Tibial nerve (tissue), 4 donors: ENCODE data around the gene HSD17B1. TPM values are rescaled to one million over a fixed set of nuclear protein-coding genes. Genes with fewer than 3 reads are reported as not detected.
A peak's percentile ranks its signal among the peaks of the same experiment; 100 is the strongest.

Experiments used
- DNase-seq, 2 donors: peaks; one replicate each; pipeline ENCODE4 v3.0.0-alpha.2; 2019; ENCODE audit warnings: low spot score in 2 of 2
- H3K27ac ChIP-seq, 4 donors: fragments of 200-600 bp; sonication (generic) in 3 of 4; one replicate each; pipeline ENCODE4 v1.5.1; 2017 to 2019; ENCODE audit warnings: mild to moderate bottlenecking in 1 of 4
- H3K27me3 ChIP-seq, 2 donors: fragments of 200-600 bp; sonication (generic) in 1 of 2; one replicate each; pipeline versions ENCODE4 v1.5.1 to v1.6.0; 2017 to 2019
- H3K36me3 ChIP-seq, 3 donors: fragments of 200-600 bp; sonication (generic); one replicate each; pipeline ENCODE4 v1.5.1; 2018 to 2019
- H3K4me1 ChIP-seq, 4 donors: fragments of 200-600 bp; sonication (generic) in 3 of 4; one replicate each; pipeline ENCODE4 v1.5.1; 2017 to 2019
- H3K4me3 ChIP-seq, 4 donors: fragments of 200-600 bp; sonication (generic) in 3 of 4; one replicate each; pipeline ENCODE4 v1.5.1; 2017 to 2019; ENCODE audit warnings: mild to moderate bottlenecking in 1 of 4, moderate library complexity in 1 of 4
- H3K9me3 ChIP-seq, 4 donors: fragments of 200-600 bp; sonication (generic) in 3 of 4; one replicate each; pipeline ENCODE4 v1.5.1; 2017 to 2019
- EP300 ChIP-seq, 2 donors: sonication (generic); formaldehyde crosslinking; IDR thresholded peaks; one replicate each; pipeline ENCODE4 v1.6.1; 2017; ENCODE audit warnings: antibody characterized with exemption in 2 of 2, mild to moderate bottlenecking in 1 of 2
- POLR2A ChIP-seq, 2 donors: fragments of 450-650 bp; IDR thresholded peaks; one replicate each; pipeline ENCODE4 v1.6.1; 2017; ENCODE audit warnings: antibody characterized with exemption in 2 of 2, mild to moderate bottlenecking in 2 of 2, moderate library complexity in 2 of 2
- WGBS, 2 donors: methylation state at CpG; one replicate each; pipeline ENCODE4 v1.1.5; 2018; 5-methylcytosine and 5-hydroxymethylcytosine counted together
- total RNA-seq, 4 donors: library from RNA; depleted of rRNA; stranded (reverse); fragments of >200 nt; gene quantifications; one replicate each; pipeline ENCODE4 v1.1.0, GENCODE V29; 2016
- TF ChIP-seq, protein P1 (sequence below), 5 experiments: fragments of 200-600 bp in 3 of 5; fragments of 450-650 bp in 2 of 5; sonication (generic) in 3 of 5; IDR thresholded peaks; one replicate each; pipeline ENCODE4 v1.5.1; 2016 to 2019; ENCODE audit warnings: antibody characterized with exemption in 5 of 5, mild to moderate bottlenecking in 3 of 5, moderate library complexity in 2 of 5

The HSD17B1 gene
- total RNA-seq, 4 donors from 2014 or later, result 0.78 to 4.4 (median 3.7) TPM

DNA sequence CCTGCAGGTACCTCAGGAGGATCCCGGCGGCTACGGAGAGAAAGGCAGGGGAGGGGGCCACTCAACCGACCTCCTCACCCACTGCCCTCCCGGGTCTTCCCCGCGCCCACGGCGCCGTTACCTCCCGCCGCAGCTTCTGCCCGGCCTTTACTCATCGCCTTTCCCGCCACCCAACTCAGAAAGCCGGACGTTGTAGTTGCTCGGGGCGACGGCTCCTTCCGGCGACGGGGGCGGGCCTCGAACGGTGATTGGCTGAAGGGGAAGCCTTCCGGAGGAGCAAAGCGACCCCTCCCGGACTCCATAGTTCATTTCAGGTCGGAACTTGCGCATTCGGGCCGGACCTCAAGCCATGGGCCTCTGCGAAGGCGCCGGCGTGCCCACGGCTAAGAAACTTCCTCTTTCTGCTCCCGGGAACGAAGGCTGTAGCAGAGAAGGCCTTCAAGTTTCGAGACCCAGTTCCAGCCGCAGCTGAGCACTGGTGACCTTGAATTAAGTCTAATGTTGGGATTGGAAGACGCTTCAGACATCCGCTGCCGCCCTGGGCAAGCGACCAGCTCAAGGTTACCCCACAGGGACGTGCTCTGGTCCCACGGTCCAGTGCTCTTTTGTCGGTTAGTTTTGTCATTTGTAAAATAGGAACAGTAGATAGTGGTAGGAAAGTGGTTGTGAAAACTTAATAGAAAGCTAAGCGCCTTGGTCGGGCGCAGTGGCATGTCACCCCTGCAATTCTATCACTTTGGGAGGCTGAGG is 25.0 kb downstream of the HSD17B1 start, which contains the start of gene PSMC3IP:
TSS of gene PSMC3IP (minus strand) at position 198 of the 750 bp plus-strand sequence. CDS start at position 155, 43 bp downstream.
- peaks cover 2 to 63% (median 26%) of the 10 kb centered on the region in 3 donors for H3K36me3 ChIP-seq
- H3K27me3 ChIP-seq, result no peaks in the 10 kb centered on the region
- peak; percentile 86 to 94 for TF ChIP-seq EP300 (IDR thresholded peaks at IDR 0.05)
- TF ChIP-seq, protein P1, sequence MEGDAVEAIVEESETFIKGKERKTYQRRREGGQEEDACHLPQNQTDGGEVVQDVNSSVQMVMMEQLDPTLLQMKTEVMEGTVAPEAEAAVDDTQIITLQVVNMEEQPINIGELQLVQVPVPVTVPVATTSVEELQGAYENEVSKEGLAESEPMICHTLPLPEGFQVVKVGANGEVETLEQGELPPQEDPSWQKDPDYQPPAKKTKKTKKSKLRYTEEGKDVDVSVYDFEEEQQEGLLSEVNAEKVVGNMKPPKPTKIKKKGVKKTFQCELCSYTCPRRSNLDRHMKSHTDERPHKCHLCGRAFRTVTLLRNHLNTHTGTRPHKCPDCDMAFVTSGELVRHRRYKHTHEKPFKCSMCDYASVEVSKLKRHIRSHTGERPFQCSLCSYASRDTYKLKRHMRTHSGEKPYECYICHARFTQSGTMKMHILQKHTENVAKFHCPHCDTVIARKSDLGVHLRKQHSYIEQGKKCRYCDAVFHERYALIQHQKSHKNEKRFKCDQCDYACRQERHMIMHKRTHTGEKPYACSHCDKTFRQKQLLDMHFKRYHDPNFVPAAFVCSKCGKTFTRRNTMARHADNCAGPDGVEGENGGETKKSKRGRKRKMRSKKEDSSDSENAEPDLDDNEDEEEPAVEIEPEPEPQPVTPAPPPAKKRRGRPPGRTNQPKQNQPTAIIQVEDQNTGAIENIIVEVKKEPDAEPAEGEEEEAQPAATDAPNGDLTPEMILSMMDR (IDR thresholded peaks at IDR 0.05), result peak; percentile 19 to 71 (median 39)
- peak; percentile 45 to 73 for TF ChIP-seq POLR2A (IDR thresholded peaks at IDR 0.05)
- peak within 1 kb of the TSS; percentile 55 to 90 (median 87) for H3K27ac ChIP-seq
- peak; percentile 91 to 93 for DNase-seq
- H3K4me1 ChIP-seq, result peaks cover 0 to 28% (median 12%) of the 10 kb centered on the region in 4 donors
- H3K9me3 ChIP-seq, result no peaks in the 10 kb centered on the region
- WGBS, 2 donors, result 0% methylated on average over 27 to 52 of the region's 52 CpGs
- peak within 1 kb of the TSS; percentile 41 to 87 (median 72) for H3K4me3 ChIP-seq

DNA sequence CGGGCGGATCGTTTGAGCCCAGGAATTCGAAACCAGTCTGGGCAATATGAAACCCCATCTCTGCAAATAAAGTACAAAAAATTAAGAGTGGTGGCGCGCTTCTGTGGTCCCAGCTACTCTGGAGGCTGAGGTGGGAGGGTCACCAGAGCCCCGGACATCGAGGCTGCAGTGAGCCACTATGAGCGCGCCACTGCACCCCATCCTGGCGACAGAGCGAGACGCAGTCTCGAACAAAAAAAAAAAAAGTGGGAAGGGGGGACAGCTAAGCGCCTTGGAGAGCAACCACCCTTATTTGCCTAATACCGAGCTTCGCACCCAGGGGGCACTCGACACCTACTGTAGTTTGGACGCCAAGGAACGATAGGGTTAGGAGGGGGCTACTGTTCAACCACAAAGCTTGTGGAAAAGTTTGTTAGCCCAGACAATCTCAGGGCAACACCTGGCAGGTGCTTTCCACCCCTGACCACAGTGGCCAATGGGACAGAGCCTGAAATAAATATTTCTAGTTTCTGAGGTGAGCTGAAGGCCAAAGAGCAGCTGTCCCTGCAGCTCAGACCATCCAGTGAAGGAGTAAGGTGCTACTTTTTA is 25.7 kb downstream of the HSD17B1 start:
- TF ChIP-seq, protein P1 (IDR thresholded peaks at IDR 0.05), result peak; percentile 65 to 78 (median 76)
- no peak for TF ChIP-seq EP300 (IDR thresholded peaks at IDR 0.05)
- no peak for TF ChIP-seq POLR2A (IDR thresholded peaks at IDR 0.05)
- Histone ChIP-seq H3K4me1 (peaks cover 0 to 28% (median 12%) of the 10 kb centered on the region in 4 donors), H3K27me3 (no peaks in the 10 kb centered on the region), H3K27ac (peak overlapping the region; percentile 55 to 90 (median 87)), H3K36me3 (peaks cover 2 to 63% (median 27%) of the 10 kb centered on the region in 3 donors), H3K4me3 (peak overlapping the region; percentile 41 to 87 (median 72)), H3K9me3 (no peaks in the 10 kb centered on the region)
- peak; percentile 69 to 88 for DNase-seq
- 0 to 1% methylated on average over 20 of the region's 20 CpGs for WGBS, 2 donors

DNA sequence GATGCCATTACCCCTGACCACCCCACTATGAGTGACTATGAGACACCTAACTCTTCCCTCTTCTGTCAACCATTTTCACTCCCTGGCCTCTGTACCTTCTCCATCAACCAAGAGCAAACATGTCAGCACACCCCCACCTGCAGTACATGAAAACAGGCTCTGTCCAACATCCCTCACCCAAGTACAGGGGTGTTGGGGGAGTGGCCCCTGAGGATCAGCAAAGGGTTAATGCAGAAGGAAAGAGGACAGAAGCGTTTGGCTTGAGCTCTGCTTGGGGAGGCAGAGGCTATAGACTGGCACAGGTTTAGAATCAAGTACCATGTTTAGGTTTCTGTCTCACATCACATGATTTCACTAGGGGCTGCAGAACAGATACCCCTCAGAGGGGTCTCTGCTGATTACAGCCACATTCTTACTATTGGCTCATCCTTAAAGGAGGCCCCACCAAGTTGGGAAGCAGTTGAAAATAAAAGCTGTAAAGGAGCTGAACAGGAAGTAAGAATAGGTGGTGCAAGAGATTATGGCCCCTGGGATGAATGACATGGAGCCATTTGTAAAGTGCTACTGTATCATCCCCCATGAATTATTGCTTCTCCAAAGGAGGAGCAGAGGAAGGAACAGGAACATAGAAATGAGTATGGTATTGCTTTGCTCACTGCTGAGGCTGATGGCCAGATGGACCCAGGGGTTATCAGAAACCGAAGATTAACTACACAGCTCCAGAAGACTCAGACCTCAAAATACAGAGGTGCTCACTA is 27.2 kb downstream of the HSD17B1 start:
- Histone ChIP-seq H3K4me1 (peaks cover 0 to 28% (median 12%) of the 10 kb centered on the region in 4 donors), H3K27ac (no peak overlapping the region), H3K9me3 (no peaks in the 10 kb centered on the region), H3K36me3 (peaks cover 2 to 63% (median 35%) of the 10 kb centered on the region in 3 donors), H3K27me3 (no peaks in the 10 kb centered on the region), H3K4me3 (no peak overlapping the region)
- TF ChIP-seq, protein P1 (IDR thresholded peaks at IDR 0.05), result no peak
- TF ChIP-seq POLR2A (IDR thresholded peaks at IDR 0.05) (no peak), EP300 (IDR thresholded peaks at IDR 0.05) (no peak)
- WGBS, 2 donors, result 46 to 52% methylated on average over 2 of the region's 2 CpGs
- no peak for DNase-seq

DNA sequence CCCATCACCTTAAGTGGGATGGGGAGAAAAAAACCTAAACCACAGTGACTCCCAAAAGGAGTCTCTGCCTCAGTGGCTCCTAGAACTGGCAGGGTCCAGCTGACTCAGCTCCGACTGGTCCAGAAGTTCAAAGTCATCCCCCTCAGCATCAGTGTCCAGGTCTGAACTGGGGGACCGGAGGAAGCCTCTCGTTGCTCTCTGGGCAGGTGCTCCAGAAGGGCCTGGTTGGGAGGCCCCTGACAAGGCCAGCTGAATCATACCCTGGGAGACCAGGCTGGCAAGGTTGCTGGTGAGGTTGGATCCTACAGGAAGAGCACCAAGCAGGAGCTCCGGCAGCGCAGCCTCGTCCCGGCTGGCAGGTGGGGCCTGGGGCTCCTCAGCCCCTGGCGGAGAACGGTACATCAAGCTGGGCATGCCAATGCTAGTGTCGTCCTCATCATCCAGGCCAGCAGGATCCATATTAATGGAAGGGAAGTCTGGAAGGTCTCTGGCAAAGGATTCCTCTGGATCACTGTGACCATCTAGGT is 29.1 kb downstream of the HSD17B1 start:
- 80 to 85% methylated on average over 7 to 10 of the region's 10 CpGs for WGBS, 2 donors
- Histone ChIP-seq H3K4me3 (no peak overlapping the region), H3K27me3 (no peaks in the 10 kb centered on the region), H3K9me3 (no peaks in the 10 kb centered on the region), H3K36me3 (peaks cover 2 to 76% (median 43%) of the 10 kb centered on the region in 3 donors), H3K27ac (no peak overlapping the region), H3K4me1 (peaks cover 0 to 19% (median 9%) of the 10 kb centered on the region in 4 donors)
- TF ChIP-seq EP300 (IDR thresholded peaks at IDR 0.05) (no peak), POLR2A (IDR thresholded peaks at IDR 0.05) (no peak)
- TF ChIP-seq, protein P1 (IDR thresholded peaks at IDR 0.05), result no peak
- DNase-seq, result no peak
